ENCODE measurements around the gene ITPKB.

Gene ITPKB

DNA sequence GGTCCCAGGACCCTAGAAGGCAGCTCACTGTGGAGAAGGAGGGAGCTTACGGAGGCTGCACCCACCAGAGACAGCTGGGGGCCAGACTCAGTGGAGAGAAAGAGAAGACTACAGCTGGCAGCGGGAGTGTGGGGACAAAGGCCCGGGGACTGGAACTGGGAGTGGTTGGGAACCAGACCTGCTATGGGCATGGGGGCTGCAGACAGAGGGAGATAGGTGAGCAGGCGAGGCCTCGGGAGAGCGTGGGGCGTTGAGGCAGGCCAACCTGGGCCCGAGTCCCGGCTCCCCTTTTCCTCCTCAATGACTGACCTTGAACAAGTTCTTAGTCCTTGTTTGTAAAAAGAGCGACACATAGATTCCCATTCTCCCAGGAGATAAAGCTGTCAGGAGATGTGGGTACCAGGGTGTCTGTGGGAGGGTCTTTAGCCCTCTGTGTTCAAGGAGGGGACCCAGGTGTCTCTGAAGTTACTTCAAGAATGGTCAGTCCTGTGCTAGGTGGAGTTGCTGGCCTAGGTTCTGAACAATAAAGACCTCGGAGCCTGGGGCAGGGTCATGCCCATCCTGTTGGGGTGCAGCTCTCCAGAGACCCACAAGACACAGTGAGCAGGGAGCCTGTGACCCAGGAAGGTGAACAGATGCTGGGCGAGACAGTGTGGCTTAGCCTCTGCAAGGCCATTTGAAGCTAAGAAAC, 87.9 kb downstream of the ITPKB start:
- TF ChIP-seq, protein P1, sequence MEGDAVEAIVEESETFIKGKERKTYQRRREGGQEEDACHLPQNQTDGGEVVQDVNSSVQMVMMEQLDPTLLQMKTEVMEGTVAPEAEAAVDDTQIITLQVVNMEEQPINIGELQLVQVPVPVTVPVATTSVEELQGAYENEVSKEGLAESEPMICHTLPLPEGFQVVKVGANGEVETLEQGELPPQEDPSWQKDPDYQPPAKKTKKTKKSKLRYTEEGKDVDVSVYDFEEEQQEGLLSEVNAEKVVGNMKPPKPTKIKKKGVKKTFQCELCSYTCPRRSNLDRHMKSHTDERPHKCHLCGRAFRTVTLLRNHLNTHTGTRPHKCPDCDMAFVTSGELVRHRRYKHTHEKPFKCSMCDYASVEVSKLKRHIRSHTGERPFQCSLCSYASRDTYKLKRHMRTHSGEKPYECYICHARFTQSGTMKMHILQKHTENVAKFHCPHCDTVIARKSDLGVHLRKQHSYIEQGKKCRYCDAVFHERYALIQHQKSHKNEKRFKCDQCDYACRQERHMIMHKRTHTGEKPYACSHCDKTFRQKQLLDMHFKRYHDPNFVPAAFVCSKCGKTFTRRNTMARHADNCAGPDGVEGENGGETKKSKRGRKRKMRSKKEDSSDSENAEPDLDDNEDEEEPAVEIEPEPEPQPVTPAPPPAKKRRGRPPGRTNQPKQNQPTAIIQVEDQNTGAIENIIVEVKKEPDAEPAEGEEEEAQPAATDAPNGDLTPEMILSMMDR (IDR thresholded peaks at IDR 0.05; ENCODE audit: unreplicated experiment in 3 of 3), result no peak
- Mint-ChIP-seq H3K27ac (no peak overlapping the region), H3K27me3 (ENCODE audit: low read depth) (peaks cover 3% of the 10 kb centered on the region), H3K4me1 (peaks cover 39% of the 10 kb centered on the region), H3K9me3 (no peaks in the 10 kb centered on the region), H3K36me3 (ENCODE audit: low read depth) (no peaks in the 10 kb centered on the region), H3K4me3 (no peak overlapping the region)

DNA sequence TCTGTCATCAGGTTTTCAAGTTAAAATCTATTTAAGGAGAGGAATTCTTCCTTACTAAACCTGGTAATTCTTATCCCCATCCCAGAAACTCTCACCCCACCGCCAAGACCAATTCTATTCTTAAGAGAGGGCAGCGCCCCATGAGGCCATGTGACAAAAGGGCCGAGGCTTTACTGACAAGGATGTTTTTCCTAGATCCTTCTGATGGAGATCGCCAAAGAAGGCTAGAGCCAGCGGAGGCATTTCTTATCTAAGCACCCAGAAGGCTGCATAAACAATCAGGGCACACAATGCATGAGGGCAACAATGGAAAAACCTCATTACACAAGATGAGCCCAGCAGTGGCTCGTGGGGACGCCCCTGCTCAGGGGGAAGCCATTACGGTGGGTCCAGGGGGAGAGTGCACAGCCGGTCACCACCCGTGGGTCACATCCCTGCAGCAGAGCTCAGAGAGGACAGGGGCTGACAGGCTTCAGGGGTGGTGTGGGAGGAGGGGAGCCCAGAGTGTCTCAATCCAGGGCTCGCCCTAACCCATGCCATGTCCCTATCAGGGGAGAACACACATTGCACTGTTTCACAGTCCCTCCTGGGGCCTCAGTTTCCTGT, 88.7 kb downstream of the ITPKB start:
- peaks cover 3% of the 10 kb centered on the region for H3K27me3 Mint-ChIP-seq (ENCODE audit: low read depth)
- no peaks in the 10 kb centered on the region for H3K36me3 Mint-ChIP-seq (ENCODE audit: low read depth)
- no peak overlapping the region for H3K4me3 Mint-ChIP-seq
- H3K4me1 Mint-ChIP-seq, result peaks cover 39% of the 10 kb centered on the region
- no peaks in the 10 kb centered on the region for H3K9me3 Mint-ChIP-seq
- peak overlapping the region in 2 of 3 experiments; percentile 28 to 30 for H3K27ac Mint-ChIP-seq
- TF ChIP-seq, protein P1 (IDR thresholded peaks at IDR 0.05; ENCODE audit: unreplicated experiment in 3 of 3), result no peak

- no peak overlapping the region for H3K4me3 Mint-ChIP-seq
- H3K36me3 Mint-ChIP-seq (ENCODE audit: low read depth), result no peaks in the 10 kb centered on the region
- H3K9me3 Mint-ChIP-seq, result no peaks in the 10 kb centered on the region
- TF ChIP-seq, protein P1 (IDR thresholded peaks at IDR 0.05; ENCODE audit: unreplicated experiment in 3 of 3), result no peak
- peaks cover 38% of the 10 kb centered on the region for H3K4me1 Mint-ChIP-seq
- peaks cover 5% of the 10 kb centered on the region for H3K27me3 Mint-ChIP-seq (ENCODE audit: low read depth)
- peak overlapping the region in 1 of 3 experiments; percentile 30 for H3K27ac Mint-ChIP-seq
These were observed 89.3 kb downstream of the ITPKB start for GRCh38 chr1:226649780-226650179.

DNA sequence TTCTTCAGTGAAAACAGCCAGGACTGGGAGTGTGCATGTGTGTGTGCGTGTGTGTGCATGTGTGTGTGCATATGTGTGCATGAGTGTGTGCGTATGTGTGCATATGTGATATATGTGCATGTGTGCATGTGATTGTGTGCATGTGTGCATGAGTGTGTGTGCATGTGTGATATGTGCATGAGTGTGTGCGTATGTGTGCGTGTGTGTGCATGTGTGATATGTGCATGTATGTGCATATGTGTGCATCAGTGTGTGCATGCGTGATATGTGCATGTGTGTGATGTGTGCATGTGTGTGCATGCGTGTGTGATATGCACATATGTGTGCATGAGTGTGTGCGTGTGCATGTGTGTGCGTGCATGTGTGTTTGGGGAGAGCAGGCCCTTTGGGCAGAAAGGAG, 89.8 kb downstream of the ITPKB start:
- TF ChIP-seq, protein P1 (IDR thresholded peaks at IDR 0.05; ENCODE audit: unreplicated experiment in 3 of 3), result no peak
- Mint-ChIP-seq H3K4me3 (no peak overlapping the region), H3K4me1 (peaks cover 33% of the 10 kb centered on the region), H3K27ac (peak overlapping the region in 1 of 3 experiments; percentile 83), H3K9me3 (no peaks in the 10 kb centered on the region), H3K27me3 (ENCODE audit: low read depth) (peaks cover 6% of the 10 kb centered on the region), H3K36me3 (ENCODE audit: low read depth) (no peaks in the 10 kb centered on the region)

DNA sequence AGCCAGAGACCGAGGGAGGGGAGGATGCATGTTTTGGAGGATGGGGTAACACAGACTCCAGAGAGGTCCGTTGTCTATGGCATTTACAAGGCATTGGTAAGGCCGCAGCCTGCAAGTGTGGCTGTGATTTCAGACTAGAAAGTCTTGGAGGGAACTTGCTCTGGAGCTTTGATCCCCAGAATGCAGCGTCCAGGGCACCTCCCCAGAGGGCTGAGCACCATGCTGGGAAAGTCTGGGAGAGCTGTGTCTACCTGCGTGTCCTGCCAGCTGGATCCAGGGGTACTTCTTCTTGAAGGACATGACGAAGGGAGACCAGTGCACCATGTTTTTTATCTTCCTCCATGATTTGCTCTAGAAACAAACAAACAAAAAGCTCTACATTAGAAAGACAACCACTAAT, 90.7 kb downstream of the ITPKB start:
- no peaks in the 10 kb centered on the region for H3K9me3 Mint-ChIP-seq

More for the DNA sequence above, 90.7 kb downstream of the ITPKB start:
- no peak overlapping the region for H3K27ac Mint-ChIP-seq
- H3K36me3 Mint-ChIP-seq (ENCODE audit: low read depth), result no peaks in the 10 kb centered on the region
- peaks cover 6% of the 10 kb centered on the region for H3K27me3 Mint-ChIP-seq (ENCODE audit: low read depth)
- TF ChIP-seq, protein P1 (IDR thresholded peaks at IDR 0.05; ENCODE audit: unreplicated experiment in 3 of 3), result no peak
- H3K4me3 Mint-ChIP-seq, result no peak overlapping the region
- peaks cover 29% of the 10 kb centered on the region for H3K4me1 Mint-ChIP-seq
